Hepatocyte (in vitro differentiated cells): ENCODE measurements around the gene CRLF1. TPM values are rescaled to one million over a fixed set of nuclear protein-coding genes. Genes with fewer than 3 reads are reported as not detected.

Experiments
- DNase-seq: peaks from one replicate; pipeline ENCODE4 v3.0.0-alpha.2; 2016; ENCODE audit warnings: low spot score
- H2AFZ ChIP-seq: fragments of 200-600 bp; sonication (generic); 2 replicates; pipeline ENCODE4 v1.6.0; 2016; ENCODE audit warnings: antibody characterized with exemption, mild to moderate bottlenecking
- H3K27ac ChIP-seq: fragments of 200-600 bp; sonication (generic); 2 replicates; pipeline ENCODE4 v1.5.1; 2016; ENCODE audit warnings: mild to moderate bottlenecking
- H3K27me3 ChIP-seq: fragments of 200-600 bp; sonication (generic); 2 replicates; pipeline ENCODE4 v1.6.1; 2016
- H3K36me3 ChIP-seq: fragments of 200-600 bp; sonication (generic); replicated peaks from 2 replicates; pipeline ENCODE4 v1.5.1; 2016; ENCODE audit warnings: low read depth; ENCODE audit not compliant: insufficient read depth
- H3K4me1 ChIP-seq: fragments of 200-600 bp; sonication (generic); 2 replicates; pipeline ENCODE4 v1.5.1; 2016; ENCODE audit warnings: mild to moderate bottlenecking, moderate library complexity; ENCODE audit not compliant: insufficient read depth
- H3K4me2 ChIP-seq: fragments of 200-600 bp; sonication (generic); 2 replicates; pipeline ENCODE4 v1.6.0; 2016
- H3K4me3 ChIP-seq: fragments of 200-600 bp; sonication (generic); 2 replicates; pipeline ENCODE4 v1.5.1; 2016; ENCODE audit warnings: mild to moderate bottlenecking
- H3K79me2 ChIP-seq: fragments of 200-600 bp; sonication (generic); 2 replicates; pipeline ENCODE4 v1.6.0; 2017; ENCODE audit warnings: mild to moderate bottlenecking
- H3K9me2 ChIP-seq: fragments of 200-600 bp; sonication (generic); replicated peaks from 2 replicates; pipeline ENCODE4 v1.6.0; 2017; ENCODE audit warnings: mild to moderate bottlenecking; ENCODE audit not compliant: insufficient read depth
- H3K9me3 ChIP-seq: fragments of 200-600 bp; sonication (generic); 2 replicates; pipeline ENCODE4 v1.5.1; 2016; ENCODE audit warnings: low read depth, mild to moderate bottlenecking
- H4K20me1 ChIP-seq: fragments of 200-600 bp; sonication (generic); 2 replicates; pipeline ENCODE4 v1.6.0; 2016; ENCODE audit warnings: mild to moderate bottlenecking; ENCODE audit not compliant: insufficient read depth, poor library complexity, severe bottlenecking
- CTCF ChIP-seq: fragments of 200-600 bp; sonication (generic); IDR thresholded peaks from 2 replicates; pipeline ENCODE4 v1.5.1; 2016; ENCODE audit warnings: antibody characterized with exemption, mild to moderate bottlenecking; ENCODE audit not compliant: poor library complexity
- EZH2 ChIP-seq: fragments of 200-600 bp; sonication (generic); IDR thresholded peaks from 2 replicates; pipeline ENCODE4 v1.6.1; 2016; ENCODE audit warnings: antibody characterized with exemption, mild to moderate bottlenecking, borderline replicate concordance
- EZH2phosphoT487 ChIP-seq: fragments of 200-600 bp; sonication (generic); IDR thresholded peaks from one replicate; pipeline ENCODE4 v1.6.1; 2018; ENCODE audit warnings: antibody characterized with exemption, mild to moderate bottlenecking, low read depth, moderate library complexity; ENCODE audit not compliant: unreplicated experiment, severe bottlenecking
- WGBS: methylation state at CpG from one replicate; pipeline ENCODE4 v1.1.6; 2016; ENCODE audit warnings: low lambda C conversion rate; ENCODE audit errors: missing lambda C conversion rate; 5-methylcytosine and 5-hydroxymethylcytosine counted together
- polyA plus RNA-seq: library from polyadenylated mRNA; unstranded; fragments of >200 nt; fragmentation: Nextera tagmentation; extraction: Ambion mirVana; gene quantifications from 2 replicates; pipeline ENCODE4 v1.2.1, GENCODE V29; 2016
- total RNA-seq: library from RNA; depleted of rRNA; stranded (reverse); fragments of >200 nt; gene quantifications from 2 replicates; pipeline ENCODE4 v1.2.3, GENCODE V29; 2014

The CRLF1 gene
- total and polyA plus RNA-seq, 2 experiments from 2014 or later = 13.9 to 42.2 TPM

GRCh38 chr19:18650021-18650390, 43.4 kb upstream of the CRLF1 start:
- DNase-seq = no peak
- Histone ChIP-seq H3K79me2 (peaks cover 14% of the 10 kb centered on the region), H3K36me3 (no peaks in the 10 kb centered on the region), H4K20me1 (peaks cover 3% of the 10 kb centered on the region), H3K4me2 (peak overlapping the region; percentile 53), H3K4me3 (no peak overlapping the region), H3K4me1 (peaks cover 22% of the 10 kb centered on the region), H3K9me3 (no peaks in the 10 kb centered on the region), H3K27ac (peak overlapping the region; percentile 62), H3K27me3 (no peaks in the 10 kb centered on the region), H2AFZ (no peak overlapping the region), H3K9me2 (no peaks in the 10 kb centered on the region)
- TF ChIP-seq EZH2phosphoT487 = no peak
- TF ChIP-seq EZH2 = no peak
- no peak for TF ChIP-seq CTCF
- 55% methylated on average over 17 of the region's 17 CpGs for WGBS

- Histone ChIP-seq H3K4me2 (peak overlapping the region; percentile 53), H3K27me3 (no peaks in the 10 kb centered on the region), H4K20me1 (peaks cover 3% of the 10 kb centered on the region), H3K4me3 (no peak overlapping the region), H3K27ac (peak overlapping the region; percentile 62), H3K79me2 (peaks cover 19% of the 10 kb centered on the region), H3K36me3 (no peaks in the 10 kb centered on the region), H2AFZ (no peak overlapping the region), H3K9me2 (no peaks in the 10 kb centered on the region), H3K9me3 (no peaks in the 10 kb centered on the region), H3K4me1 (peaks cover 22% of the 10 kb centered on the region)
- 58% methylated on average over 24 of the region's 25 CpGs for WGBS
- DNase-seq = peak; percentile 39
- TF ChIP-seq EZH2phosphoT487 (no peak), EZH2 (no peak), CTCF (no peak)
These were observed 42.9 kb upstream of the CRLF1 start for GRCh38 chr19:18649371-18650020.

GRCh38 chr19:18648973-18649315, 42.3 kb upstream of the CRLF1 start:
- peaks cover 3% of the 10 kb centered on the region for H4K20me1 ChIP-seq
- H3K36me3 ChIP-seq = no peaks in the 10 kb centered on the region
- no peak for DNase-seq
- peak overlapping the region; percentile 53 for H3K4me2 ChIP-seq
- TF ChIP-seq CTCF (no peak), EZH2 (no peak), EZH2phosphoT487 (no peak)
- H3K27me3 ChIP-seq = no peaks in the 10 kb centered on the region
- no peaks in the 10 kb centered on the region for H3K9me3 ChIP-seq
- H2AFZ ChIP-seq = no peak overlapping the region
- 79% methylated on average over 13 of the region's 13 CpGs for WGBS
- peaks cover 22% of the 10 kb centered on the region for H3K4me1 ChIP-seq
- H3K9me2 ChIP-seq = no peaks in the 10 kb centered on the region
- H3K27ac ChIP-seq = peak overlapping the region; percentile 62
- peaks cover 24% of the 10 kb centered on the region for H3K79me2 ChIP-seq
- no peak overlapping the region for H3K4me3 ChIP-seq

- no peak overlapping the region for H3K4me2 ChIP-seq
- TF ChIP-seq EZH2phosphoT487 (no peak), CTCF (no peak), EZH2 (no peak)
- H4K20me1 ChIP-seq = peaks cover 3% of the 10 kb centered on the region
- H3K4me3 ChIP-seq = no peak overlapping the region
- H2AFZ ChIP-seq = no peak overlapping the region
- no peaks in the 10 kb centered on the region for H3K27me3 ChIP-seq
- peaks cover 30% of the 10 kb centered on the region for H3K79me2 ChIP-seq
- WGBS = 99% methylated on average over 10 of the region's 10 CpGs
- H3K36me3 ChIP-seq = no peaks in the 10 kb centered on the region
- no peaks in the 10 kb centered on the region for H3K9me2 ChIP-seq
- no peak for DNase-seq
- H3K9me3 ChIP-seq = no peaks in the 10 kb centered on the region
- no peak overlapping the region for H3K27ac ChIP-seq
- peaks cover 22% of the 10 kb centered on the region for H3K4me1 ChIP-seq
These were observed 41.2 kb upstream of the CRLF1 start for GRCh38 chr19:18647807-18648206.
